AG04450 (cell line): Measurements from ENCODE around the gene TUBGCP2. TPM values are rescaled to one million over a fixed set of nuclear protein-coding genes. Genes with fewer than 3 reads are reported as not detected.

Experiments used
- CTCF ChIA-PET: fragments of 300-600, 350-600 bp; formaldehyde crosslinking; extraction: SDS; loops from one replicate; lab custom pipeline; 2022; ENCODE audit warnings: antibody characterized with exemption, inconsistent platforms; lab: Charles Lee
- POLR2A ChIA-PET: fragments of 350-600 bp; formaldehyde crosslinking; extraction: SDS; loops from one replicate; lab custom pipeline; 2021; ENCODE audit warnings: antibody characterized with exemption, inconsistent platforms; lab: Yijun Ruan, JAX
- DNase-seq: peaks from one replicate; pipeline ENCODE4 v3.0.0-alpha.2; 2011; ENCODE audit warnings: low read depth, low spot score
- H3K27ac ChIP-seq: one replicate; pipeline ENCODE4 v1.5.1; 2012; ENCODE audit warnings: low read depth, low read length, control low read depth
- H3K27me3 ChIP-seq: one replicate; pipeline ENCODE4 v1.6.0; 2012; ENCODE audit warnings: low read length; ENCODE audit not compliant: control insufficient read depth, insufficient read depth
- H3K4me3 ChIP-seq: 2 replicates; pipeline ENCODE4 v1.5.1; 2011; ENCODE audit warnings: mild to moderate bottlenecking, low read depth, low read length, control low read depth
- H3K9me3 ChIP-seq: 2 replicates; pipeline ENCODE4 v1.5.1; 2012; ENCODE audit warnings: low read length; ENCODE audit not compliant: control insufficient read depth, insufficient read depth
- polyA plus RNA-seq: library from polyadenylated mRNA; depleted of rRNA; stranded (reverse); fragments of >200 nt; gene quantifications from 2 replicates; pipeline ENCODE4 v1.2.3, GENCODE V29; 2011
- TF ChIP-seq, protein P1 (sequence below): IDR thresholded peaks from 2 replicates; pipeline ENCODE4 v1.5.1; 2011; ENCODE audit warnings: low read depth, low read length, control low read depth, inconsistent platforms

The TUBGCP2 gene
- polyA plus RNA-seq, 1 experiment: 40.0 TPM

DNA sequence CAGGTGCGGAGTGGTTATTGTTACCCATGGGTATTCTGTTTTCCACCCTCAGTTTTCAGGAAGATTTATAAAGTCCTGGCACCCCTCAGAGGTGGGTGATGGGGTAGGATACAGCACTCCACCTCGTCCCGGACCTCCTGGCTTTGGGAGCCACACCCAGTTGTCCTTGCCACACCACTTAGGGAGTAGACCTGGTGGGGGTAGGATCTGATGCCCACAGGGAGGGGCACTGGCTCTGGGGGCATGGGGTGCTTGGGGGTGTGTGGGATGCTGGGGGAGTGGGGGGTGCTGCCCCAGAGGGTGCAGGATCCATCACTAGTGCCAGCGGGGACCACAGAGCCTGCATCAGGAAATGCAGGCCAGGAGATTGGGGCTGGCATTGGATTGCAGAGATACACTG is 4.5 kb upstream of the TUBGCP2 start:
- Histone ChIP-seq H3K4me3 (no peak overlapping the region), H3K27ac (no peak overlapping the region), H3K9me3 (peaks cover 14% of the 10 kb centered on the region), H3K27me3 (no peaks in the 10 kb centered on the region)
- ChIA-PET CTCF (interaction anchor here (1.0 kb wide), 1 partner anchor 11 kb away, joined by 3 read pairs; no protein-coding TSS in a partner anchor), POLR2A (no interaction called here)
- DNase-seq: no peak
- TF ChIP-seq, protein P1, sequence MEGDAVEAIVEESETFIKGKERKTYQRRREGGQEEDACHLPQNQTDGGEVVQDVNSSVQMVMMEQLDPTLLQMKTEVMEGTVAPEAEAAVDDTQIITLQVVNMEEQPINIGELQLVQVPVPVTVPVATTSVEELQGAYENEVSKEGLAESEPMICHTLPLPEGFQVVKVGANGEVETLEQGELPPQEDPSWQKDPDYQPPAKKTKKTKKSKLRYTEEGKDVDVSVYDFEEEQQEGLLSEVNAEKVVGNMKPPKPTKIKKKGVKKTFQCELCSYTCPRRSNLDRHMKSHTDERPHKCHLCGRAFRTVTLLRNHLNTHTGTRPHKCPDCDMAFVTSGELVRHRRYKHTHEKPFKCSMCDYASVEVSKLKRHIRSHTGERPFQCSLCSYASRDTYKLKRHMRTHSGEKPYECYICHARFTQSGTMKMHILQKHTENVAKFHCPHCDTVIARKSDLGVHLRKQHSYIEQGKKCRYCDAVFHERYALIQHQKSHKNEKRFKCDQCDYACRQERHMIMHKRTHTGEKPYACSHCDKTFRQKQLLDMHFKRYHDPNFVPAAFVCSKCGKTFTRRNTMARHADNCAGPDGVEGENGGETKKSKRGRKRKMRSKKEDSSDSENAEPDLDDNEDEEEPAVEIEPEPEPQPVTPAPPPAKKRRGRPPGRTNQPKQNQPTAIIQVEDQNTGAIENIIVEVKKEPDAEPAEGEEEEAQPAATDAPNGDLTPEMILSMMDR: no peak

DNA sequence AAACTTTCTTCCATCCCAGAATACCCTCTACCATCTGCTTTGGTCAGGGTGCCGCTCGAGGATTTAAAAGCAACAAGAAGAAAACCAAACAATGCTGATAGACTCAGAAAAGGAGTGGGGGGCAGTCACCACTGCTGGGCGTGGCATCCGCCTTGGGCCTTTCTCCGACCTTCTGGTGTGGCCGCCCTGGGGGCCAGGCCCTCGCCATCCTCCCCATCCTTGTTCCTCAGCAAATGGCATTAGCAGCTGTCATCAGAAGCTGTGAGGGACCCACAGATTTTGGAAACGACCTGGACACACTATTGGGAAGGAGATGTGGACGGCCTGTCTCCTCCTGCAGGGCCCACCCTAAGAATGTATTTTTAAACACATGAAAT is 4.1 kb upstream of the TUBGCP2 start:
- H3K9me3 ChIP-seq: peaks cover 14% of the 10 kb centered on the region
- no peaks in the 10 kb centered on the region for H3K27me3 ChIP-seq
- TF ChIP-seq, protein P1: no peak
- no peak overlapping the region for H3K4me3 ChIP-seq
- H3K27ac ChIP-seq: no peak overlapping the region
- ChIA-PET CTCF (no interaction called here), POLR2A (no interaction called here)
- DNase-seq: no peak

DNA sequence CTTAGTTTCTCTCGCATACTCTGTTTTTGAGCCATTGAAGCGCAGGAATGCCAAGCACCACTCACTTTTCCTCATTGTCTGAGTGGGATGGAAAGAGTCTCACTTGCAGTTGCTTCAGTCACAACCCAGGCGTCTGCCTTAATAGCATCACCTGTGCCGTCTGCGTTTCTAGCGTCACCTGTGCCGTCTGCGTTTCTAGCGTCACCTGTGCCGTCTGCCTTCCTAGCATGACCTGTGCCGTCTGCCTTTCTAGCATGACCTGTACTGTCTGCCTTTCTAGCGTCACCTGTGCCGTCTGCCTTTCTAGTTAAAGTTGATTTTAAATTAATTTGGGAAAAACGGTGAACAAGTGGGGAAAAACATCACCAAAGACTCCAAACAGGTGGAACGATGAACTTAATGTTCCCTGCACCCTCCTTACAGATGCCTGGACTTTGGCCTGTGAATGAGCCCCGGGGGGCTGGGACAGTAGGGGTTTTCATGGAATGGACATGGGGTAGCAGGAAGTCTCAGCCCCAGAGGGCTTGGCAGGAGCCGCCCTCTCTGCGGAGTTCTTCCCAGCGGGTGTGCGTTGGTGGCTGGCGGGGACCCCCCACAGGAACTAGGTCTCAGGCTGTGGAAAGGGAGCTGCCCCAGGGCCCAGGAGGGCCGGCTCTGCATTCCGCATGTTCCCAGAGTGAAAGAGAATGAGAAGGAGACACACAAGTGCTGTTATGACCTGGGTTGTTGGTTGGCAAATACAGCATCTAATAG is 3.5 kb upstream of the TUBGCP2 start:
- DNase-seq: no peak
- POLR2A ChIA-PET: no interaction called here
- Histone ChIP-seq H3K4me3 (no peak overlapping the region), H3K27ac (no peak overlapping the region), H3K27me3 (no peaks in the 10 kb centered on the region), H3K9me3 (peaks cover 14% of the 10 kb centered on the region)
- CTCF ChIA-PET: interaction anchor here (0.6 kb wide), 1 partner anchor 13 kb away, joined by 3 read pairs; no protein-coding TSS in a partner anchor
- TF ChIP-seq, protein P1: no peak

DNA sequence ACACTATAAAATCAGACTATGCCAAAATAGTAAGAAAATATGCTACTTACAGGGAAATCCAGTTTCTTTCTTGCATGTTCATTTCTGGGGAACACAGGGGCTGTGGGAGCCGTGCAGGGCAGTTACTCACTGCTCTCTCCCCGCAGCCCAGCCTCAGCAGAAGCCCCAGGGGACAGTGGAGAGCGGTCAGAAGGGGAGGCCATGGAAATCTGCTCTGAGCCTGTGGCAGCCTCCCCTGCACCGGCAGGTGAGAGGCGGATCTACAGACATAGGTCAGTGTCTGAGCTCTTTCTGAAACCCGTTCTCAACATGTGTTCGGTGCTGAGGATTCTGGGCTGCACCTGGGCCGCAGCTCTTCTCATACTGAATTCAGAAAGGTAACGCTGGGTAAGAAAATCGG is 2.9 kb upstream of the TUBGCP2 start:
- no peaks in the 10 kb centered on the region for H3K27me3 ChIP-seq
- ChIA-PET POLR2A (no interaction called here), CTCF (interaction anchor here (0.6 to 1.2 kb wide), 2 partner anchors 13 to 18 kb away, joined by 3 to 5 read pairs; no protein-coding TSS in a partner anchor)
- DNase-seq: no peak
- H3K27ac ChIP-seq: no peak overlapping the region
- no peak overlapping the region for H3K4me3 ChIP-seq
- peaks cover 14% of the 10 kb centered on the region for H3K9me3 ChIP-seq
- TF ChIP-seq, protein P1: no peak

DNA sequence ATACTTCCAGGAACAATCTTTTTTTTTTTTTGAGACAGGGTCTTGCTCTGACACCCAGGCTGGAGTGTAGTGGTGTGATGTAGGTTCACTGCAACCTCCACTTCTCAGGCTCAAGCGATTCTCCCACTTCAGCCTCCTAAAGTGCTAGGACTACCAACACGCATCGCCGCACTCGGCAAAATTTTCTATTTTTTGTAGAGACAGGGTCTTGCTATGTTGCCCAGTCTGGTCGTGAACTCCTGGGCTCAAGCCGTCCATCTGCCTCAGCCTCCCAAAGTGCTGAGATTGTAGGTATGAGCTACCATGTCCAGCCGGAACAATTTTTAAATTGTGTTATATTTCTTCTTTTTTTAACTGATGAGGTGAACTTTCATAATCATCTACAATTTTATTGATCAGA is 2.1 kb upstream of the TUBGCP2 start:
- TF ChIP-seq, protein P1: no peak
- POLR2A ChIA-PET: no interaction called here
- peaks cover 8% of the 10 kb centered on the region for H3K9me3 ChIP-seq
- no peak overlapping the region for H3K4me3 ChIP-seq
- no peak overlapping the region for H3K27ac ChIP-seq
- no peak for DNase-seq
- CTCF ChIA-PET: interaction anchor here (1.2 kb wide), 1 partner anchor 19 kb away, joined by 5 read pairs; no protein-coding TSS in a partner anchor
- no peaks in the 10 kb centered on the region for H3K27me3 ChIP-seq
